Endothelial cell of umbilical vein (primary cell): ENCODE measurements around the gene ABI3. TPM values are rescaled to one million over a fixed set of nuclear protein-coding genes. Genes with fewer than 3 reads are reported as not detected.

ENCODE experiments used
- BruUV-seq: library from RNA; stranded (reverse); fragments of 400-500 nt; replicated peaks from 2 replicates; lab custom pipeline; 2021; lab: Mats Ljungman, UMichigan
- CTCF ChIA-PET: fragments of 300-600, 350-600 bp; sonication (Branson Sonifier 250); formaldehyde crosslinking; loops from one replicate; lab custom pipeline; 2021; ENCODE audit warnings: antibody characterized with exemption, inconsistent platforms; lab: Charles Lee
- POLR2A ChIA-PET: fragments of 300-600, 350-600 bp; sonication (Branson Sonifier 250); formaldehyde crosslinking; loops from one replicate; lab custom pipeline; 2021; ENCODE audit warnings: antibody characterized with exemption, inconsistent platforms; lab: Charles Lee
- DNase-seq: peaks from one replicate; pipeline ENCODE4 v3.0.0-alpha.2; 2011; ENCODE audit warnings: low read depth, low spot score
- FAIRE-seq: peaks from 2 replicates; lab custom pipeline; 2011; peaks lifted over from hg19 to GRCh38; lab: Jason Lieb, UNC
- H2AFZ ChIP-seq: 2 replicates; pipeline ENCODE4 v1.6.0; 2012; ENCODE audit warnings: low read depth, low read length, control low read depth, inconsistent platforms
- H3K27ac ChIP-seq: 2 replicates; pipeline ENCODE4 v1.5.1; 2011; ENCODE audit warnings: low read depth, mild to moderate bottlenecking, control low read depth, low read length, moderate library complexity; ENCODE audit not compliant: insufficient read depth
- H3K27me3 ChIP-seq, 2 experiments: 2 replicates each; pipeline versions ENCODE4 v1.6.0 to v1.6.1; 2011; ENCODE audit warnings: low read length in 2 of 2, mixed read lengths in 1 of 2; ENCODE audit not compliant: control insufficient read depth in 2 of 2, insufficient read depth in 2 of 2
- H3K36me3 ChIP-seq, 2 experiments: 2 replicates in 1 of 2; 3 replicates in 1 of 2; pipeline ENCODE4 v1.5.1; 2011; ENCODE audit warnings: low read length in 2 of 2, mild to moderate bottlenecking in 1 of 2, moderate library complexity in 1 of 2; ENCODE audit not compliant: control insufficient read depth in 2 of 2, insufficient read depth in 2 of 2; ENCODE audit errors: extremely low read depth in 1 of 2
- H3K4me1 ChIP-seq: 3 replicates; pipeline ENCODE4 v1.5.1; 2011; ENCODE audit warnings: mild to moderate bottlenecking, low read length; ENCODE audit not compliant: control insufficient read depth, insufficient read depth; ENCODE audit errors: extremely low read depth
- H3K4me2 ChIP-seq: 2 replicates; pipeline ENCODE4 v1.6.1; 2011; ENCODE audit warnings: low read length, control low read depth, mixed read lengths; ENCODE audit not compliant: insufficient read depth
- H3K4me3 ChIP-seq, 3 experiments: fragments of 200-600 bp in 1 of 3; sonication (generic), shearing (Covaris generic) in 1 of 3; replicated peaks in 1 of 3; 2 replicates each; pipeline ENCODE4 v1.5.1; 2011 to 2016; ENCODE audit warnings: control low read depth in 3 of 3, low read length in 3 of 3, mild to moderate bottlenecking in 2 of 3, inconsistent platforms in 1 of 3, low read depth in 1 of 3, moderate library complexity in 1 of 3; ENCODE audit not compliant: insufficient read depth in 1 of 3
- H3K79me2 ChIP-seq: 2 replicates; pipeline ENCODE4 v1.6.0; 2012; ENCODE audit warnings: low read length, inconsistent platforms; ENCODE audit not compliant: control insufficient read depth, insufficient read depth
- H3K9ac ChIP-seq: replicated peaks from 2 replicates; pipeline ENCODE3; 2011; ENCODE audit warnings: low read length, control low read depth; ENCODE audit not compliant: insufficient read depth; ENCODE audit errors: extremely low read depth
- H3K9me1 ChIP-seq: replicated peaks from 3 replicates; pipeline ENCODE4 v1.6.0; 2011; ENCODE audit warnings: mild to moderate bottlenecking, low read length; ENCODE audit not compliant: control insufficient read depth, insufficient read depth; ENCODE audit errors: extremely low read depth
- H3K9me3 ChIP-seq: replicated peaks from 2 replicates; pipeline ENCODE4 v1.5.1; 2012; ENCODE audit warnings: low read length, inconsistent platforms; ENCODE audit not compliant: control insufficient read depth, insufficient read depth
- H4K20me1 ChIP-seq: replicated peaks from 2 replicates; pipeline ENCODE3; 2011; ENCODE audit warnings: mild to moderate bottlenecking, low read length; ENCODE audit not compliant: control insufficient read depth, insufficient read depth; ENCODE audit errors: extremely low read depth
- EZH2 ChIP-seq: IDR thresholded peaks from 2 replicates; pipeline ENCODE4 v1.6.1; 2012; ENCODE audit warnings: borderline replicate concordance, low read depth, mild to moderate bottlenecking, moderate library complexity, low read length, inconsistent platforms; ENCODE audit not compliant: severe bottlenecking
- FOS ChIP-seq: IDR thresholded peaks from 2 replicates; pipeline ENCODE4 v1.6.1; 2011; ENCODE audit warnings: mild to moderate bottlenecking, low read length, moderate library complexity, borderline replicate concordance; ENCODE audit not compliant: insufficient read depth
- GATA2 ChIP-seq: IDR thresholded peaks from 2 replicates; pipeline ENCODE4 v1.7.0; 2011; ENCODE audit warnings: low read depth, mild to moderate bottlenecking, moderate library complexity, mixed read lengths, low read length; ENCODE audit not compliant: insufficient read length, insufficient read depth
- JUN ChIP-seq: IDR thresholded peaks from 2 replicates; pipeline ENCODE4 v1.6.1; 2011; ENCODE audit warnings: borderline replicate concordance, low read depth; ENCODE audit not compliant: insufficient read length, insufficient read depth
- MYC ChIP-seq: IDR thresholded peaks from one replicate; pipeline ENCODE4 v1.6.1; 2011; ENCODE audit warnings: mild to moderate bottlenecking, low read depth, low read length
- POLR2A ChIP-seq: IDR thresholded peaks from 2 replicates; pipeline ENCODE4 v1.6.1; 2012; ENCODE audit warnings: low read depth, mild to moderate bottlenecking, control low read depth, low read length
- POLR2AphosphoS5 ChIP-seq: IDR thresholded peaks from 2 replicates; pipeline ENCODE4 v1.6.1; 2012; ENCODE audit warnings: low read depth, mild to moderate bottlenecking, control low read depth, low read length, moderate library complexity; ENCODE audit not compliant: insufficient read depth
- dilution Hi-C: fragments of 300-500 bp; cut with MboI; formaldehyde crosslinking; loops from one replicate; pipeline ENCODE4 v1.15.0; 2019; ENCODE audit warnings: low sequenced_read_pairs; ENCODE audit not compliant: extremely low pct_ligation_motif_present
- intact Hi-C: fragments of 100-400 bp; cut with micrococcal nuclease; formaldehyde crosslinking; loops from one replicate; pipeline ENCODE4 v1.10.0; 2022
- polyA plus RNA-seq, 4 experiments: library from polyadenylated mRNA; depleted of rRNA in 3 of 4; stranded (reverse) in 3 of 4; unstranded in 1 of 4; fragments of >200 nt; gene quantifications; 2 replicates each; pipeline versions ENCODE4 v1.2.1 to v1.2.3, GENCODE V29; 2011 to 2012; ENCODE audit warnings: missing spikeins in 1 of 4
- total RNA-seq: library from RNA; stranded (reverse); gene quantifications from 2 replicates; pipeline ENCODE4 v1.2.3, GENCODE V29; 2021
- TF ChIP-seq, protein P1 (sequence below): IDR thresholded peaks from 2 replicates; pipeline ENCODE4 v1.6.1; 2011; ENCODE audit not compliant: insufficient read depth, insufficient read length
- TF ChIP-seq, protein P2 (sequence below), 2 donors: IDR thresholded peaks; 1 replicate in 1 of 2; 2 replicates in 1 of 2; pipeline ENCODE4 v1.5.1; 2011; ENCODE audit warnings: low read length in 2 of 2, mild to moderate bottlenecking in 2 of 2, moderate library complexity in 2 of 2, control low read depth in 1 of 2, inconsistent platforms in 1 of 2, low read depth in 1 of 2; ENCODE audit not compliant: insufficient read depth in 1 of 2; ENCODE audit errors: extremely low read depth in 1 of 2

The ABI3 gene
- total and polyA plus RNA-seq, 2 donors (not counting 3 experiments of a cell fraction or from before 2014, with no cell fraction given) = 35.2 to 35.5 TPM

DNA sequence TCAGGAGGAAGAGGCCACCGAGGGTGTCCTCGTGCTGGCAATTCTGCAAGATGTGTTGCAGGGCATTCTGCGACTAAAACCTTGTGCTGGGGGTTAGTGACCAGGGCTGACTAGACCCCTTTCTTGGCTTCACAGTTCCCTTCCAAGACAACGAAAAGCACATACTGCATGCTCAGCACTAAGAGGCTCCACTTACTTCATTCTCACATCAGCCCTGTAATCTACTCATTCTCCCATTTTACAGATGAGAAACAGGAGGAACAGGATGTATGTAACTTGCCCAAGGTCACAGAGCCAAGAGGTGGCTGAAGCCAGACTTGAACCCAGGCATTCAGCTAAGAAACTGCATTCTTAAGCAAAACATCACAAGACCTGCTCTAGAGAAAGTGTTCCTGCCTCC, 25.4 kb downstream of the ABI3 start:
- ChIA-PET CTCF (interaction anchor here (1.7 to 13.3 kb wide), 2 partner anchors 41 to 55 kb away, joined by 5 to 140 read pairs; no protein-coding TSS in a partner anchor), POLR2A (no interaction called here)
- H3K27me3 ChIP-seq = peaks cover 0 to 7% of the 10 kb centered on the region in 2 experiments
- no peaks in the 10 kb centered on the region for H4K20me1 ChIP-seq
- H3K9me3 ChIP-seq = no peaks in the 10 kb centered on the region
- FAIRE-seq (no peak), DNase-seq (no peak)
- H3K79me2 ChIP-seq = no peaks in the 10 kb centered on the region
- TF ChIP-seq FOS = no peak
- TF ChIP-seq POLR2A = no peak
- TF ChIP-seq, protein P1, sequence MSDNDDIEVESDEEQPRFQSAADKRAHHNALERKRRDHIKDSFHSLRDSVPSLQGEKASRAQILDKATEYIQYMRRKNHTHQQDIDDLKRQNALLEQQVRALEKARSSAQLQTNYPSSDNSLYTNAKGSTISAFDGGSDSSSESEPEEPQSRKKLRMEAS = no peak
- no peak for TF ChIP-seq GATA2
- no peak for TF ChIP-seq MYC
- TF ChIP-seq POLR2AphosphoS5 = no peak
- TF ChIP-seq JUN = no peak
- no peak for TF ChIP-seq EZH2
- TF ChIP-seq, protein P2, sequence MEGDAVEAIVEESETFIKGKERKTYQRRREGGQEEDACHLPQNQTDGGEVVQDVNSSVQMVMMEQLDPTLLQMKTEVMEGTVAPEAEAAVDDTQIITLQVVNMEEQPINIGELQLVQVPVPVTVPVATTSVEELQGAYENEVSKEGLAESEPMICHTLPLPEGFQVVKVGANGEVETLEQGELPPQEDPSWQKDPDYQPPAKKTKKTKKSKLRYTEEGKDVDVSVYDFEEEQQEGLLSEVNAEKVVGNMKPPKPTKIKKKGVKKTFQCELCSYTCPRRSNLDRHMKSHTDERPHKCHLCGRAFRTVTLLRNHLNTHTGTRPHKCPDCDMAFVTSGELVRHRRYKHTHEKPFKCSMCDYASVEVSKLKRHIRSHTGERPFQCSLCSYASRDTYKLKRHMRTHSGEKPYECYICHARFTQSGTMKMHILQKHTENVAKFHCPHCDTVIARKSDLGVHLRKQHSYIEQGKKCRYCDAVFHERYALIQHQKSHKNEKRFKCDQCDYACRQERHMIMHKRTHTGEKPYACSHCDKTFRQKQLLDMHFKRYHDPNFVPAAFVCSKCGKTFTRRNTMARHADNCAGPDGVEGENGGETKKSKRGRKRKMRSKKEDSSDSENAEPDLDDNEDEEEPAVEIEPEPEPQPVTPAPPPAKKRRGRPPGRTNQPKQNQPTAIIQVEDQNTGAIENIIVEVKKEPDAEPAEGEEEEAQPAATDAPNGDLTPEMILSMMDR (IDR thresholded peaks at IDR 0.05; ENCODE audit: extremely low read depth in 1 of 2, insufficient read depth in 1 of 2, low read depth in 1 of 2, low read length in 2 of 2) = no peak
- no peaks in the 10 kb centered on the region for H3K9me1 ChIP-seq
- H2AFZ ChIP-seq = no peak overlapping the region
- H3K36me3 ChIP-seq = no peaks in the 10 kb centered on the region
- no peak overlapping the region for H3K4me2 ChIP-seq
- peaks cover 5% of the 10 kb centered on the region for H3K4me1 ChIP-seq
- no peak overlapping the region for H3K4me3 ChIP-seq
- dilution Hi-C loops = no loop called here
- intact Hi-C loops = no loop called here
- no TSS peak for BruUV-seq
- no peak overlapping the region for H3K27ac ChIP-seq
- H3K9ac ChIP-seq = no peak overlapping the region
